ENCODE data around the gene OR8A1. TPM values are rescaled to one million over a fixed set of nuclear protein-coding genes. Genes with fewer than 3 reads are reported as not detected.
A peak's percentile ranks its signal among the peaks of the same experiment; 100 is the strongest.

Gene OR8A1
- total and polyA plus RNA-seq, 4 donors: not detected

DNA sequence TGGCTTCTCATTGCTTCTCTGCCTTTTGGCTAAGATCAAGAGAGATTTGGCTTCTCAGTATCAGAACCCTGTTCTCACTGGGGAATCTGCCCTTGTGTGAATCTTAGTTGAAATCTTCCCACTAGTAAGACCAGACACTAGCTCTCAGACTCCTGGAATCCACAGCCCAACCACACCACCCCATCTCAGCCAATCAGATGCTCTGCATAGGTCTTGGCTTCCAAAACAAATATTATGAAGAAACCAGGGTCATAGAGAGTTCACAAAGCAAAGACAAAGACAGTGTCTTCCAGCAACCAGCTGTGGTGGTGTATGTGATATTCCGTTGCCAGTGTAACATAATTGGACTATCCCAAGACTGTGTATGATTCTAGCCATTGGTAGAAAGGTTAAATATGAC is 31.8 kb upstream of the OR8A1 start:
- H3K27me3 ChIP-seq (ENCODE audit: control insufficient read depth in 4 of 4, insufficient read depth in 4 of 4, low read length in 3 of 4): peaks cover 0 to 2% (median 0%) of the 10 kb centered on the region in 4 donors
- no peaks in the 10 kb centered on the region for H3K36me3 ChIP-seq (ENCODE audit: control insufficient read depth in 4 of 4, insufficient read depth in 3 of 4, low read depth in 1 of 4, low read length in 3 of 4)
- TF ChIP-seq JUND (IDR thresholded peaks at IDR 0.05): no peak
- TF ChIP-seq, protein P1, sequence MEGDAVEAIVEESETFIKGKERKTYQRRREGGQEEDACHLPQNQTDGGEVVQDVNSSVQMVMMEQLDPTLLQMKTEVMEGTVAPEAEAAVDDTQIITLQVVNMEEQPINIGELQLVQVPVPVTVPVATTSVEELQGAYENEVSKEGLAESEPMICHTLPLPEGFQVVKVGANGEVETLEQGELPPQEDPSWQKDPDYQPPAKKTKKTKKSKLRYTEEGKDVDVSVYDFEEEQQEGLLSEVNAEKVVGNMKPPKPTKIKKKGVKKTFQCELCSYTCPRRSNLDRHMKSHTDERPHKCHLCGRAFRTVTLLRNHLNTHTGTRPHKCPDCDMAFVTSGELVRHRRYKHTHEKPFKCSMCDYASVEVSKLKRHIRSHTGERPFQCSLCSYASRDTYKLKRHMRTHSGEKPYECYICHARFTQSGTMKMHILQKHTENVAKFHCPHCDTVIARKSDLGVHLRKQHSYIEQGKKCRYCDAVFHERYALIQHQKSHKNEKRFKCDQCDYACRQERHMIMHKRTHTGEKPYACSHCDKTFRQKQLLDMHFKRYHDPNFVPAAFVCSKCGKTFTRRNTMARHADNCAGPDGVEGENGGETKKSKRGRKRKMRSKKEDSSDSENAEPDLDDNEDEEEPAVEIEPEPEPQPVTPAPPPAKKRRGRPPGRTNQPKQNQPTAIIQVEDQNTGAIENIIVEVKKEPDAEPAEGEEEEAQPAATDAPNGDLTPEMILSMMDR (IDR thresholded peaks at IDR 0.05; ENCODE audit: low read depth, low read length, missing input control): no peak
- TF ChIP-seq HNF4A (conservative IDR thresholded peaks at IDR 0.05): no peak
- peak in 1 of 2 donors; percentile 9 for TF ChIP-seq RXRA (IDR thresholded peaks at IDR 0.05)
- no peak for TF ChIP-seq TAF1 (conservative IDR thresholded peaks at IDR 0.05)
- H3K4me3 ChIP-seq (ENCODE audit: low read depth in 1 of 3, low read length in 3 of 3): no peak overlapping the region
- peaks cover 0 to 4% (median 0%) of the 10 kb centered on the region in 4 donors for H3K4me1 ChIP-seq (ENCODE audit: control insufficient read depth in 4 of 4, insufficient read depth in 4 of 4, low read length in 3 of 4)
- no peak overlapping the region for H3K9ac ChIP-seq (ENCODE audit: low read depth in 1 of 2, low read length in 2 of 2)
- 28% methylated on average over 1 of the region's 1 CpG for WGBS
- no peak overlapping the region for H3K27ac ChIP-seq (ENCODE audit: low read depth in 1 of 2, low read length in 2 of 2)
- no peaks in the 10 kb centered on the region for H3K9me3 ChIP-seq (ENCODE audit: control insufficient read depth in 4 of 4, low read length in 3 of 4)
- no peak for DNase-seq (ENCODE audit: low spot score)

DNA sequence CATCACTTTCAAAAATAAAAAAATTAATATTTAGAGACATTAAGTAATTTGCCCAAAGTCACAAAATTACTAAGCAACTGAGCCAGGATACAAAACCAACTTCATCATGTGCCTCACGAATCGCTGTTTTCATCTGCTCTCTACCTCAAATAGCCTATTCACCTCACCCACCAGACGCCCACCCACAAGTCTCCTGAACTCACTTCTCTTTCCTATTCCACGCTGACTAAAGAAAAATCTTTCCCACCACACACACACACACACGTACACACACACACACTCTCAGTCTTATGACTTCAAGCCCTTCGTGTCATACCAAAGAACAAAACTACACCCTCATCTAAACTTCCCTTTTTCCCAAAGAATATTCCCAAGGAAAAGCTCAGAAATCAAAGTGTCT is 28.6 kb upstream of the OR8A1 start:
- DNase-seq (ENCODE audit: low spot score): no peak
- H3K9ac ChIP-seq (ENCODE audit: low read depth in 1 of 2, low read length in 2 of 2): no peak overlapping the region
- H3K27ac ChIP-seq (ENCODE audit: low read depth in 1 of 2, low read length in 2 of 2): no peak overlapping the region
- H3K36me3 ChIP-seq (ENCODE audit: control insufficient read depth in 4 of 4, insufficient read depth in 3 of 4, low read depth in 1 of 4, low read length in 3 of 4): no peaks in the 10 kb centered on the region
- H3K4me3 ChIP-seq (ENCODE audit: low read depth in 1 of 3, low read length in 3 of 3): no peak overlapping the region
- no peak for TF ChIP-seq RAD21 (IDR thresholded peaks at IDR 0.05)
- TF ChIP-seq RXRA (IDR thresholded peaks at IDR 0.05): no peak
- no peak for TF ChIP-seq TAF1 (conservative IDR thresholded peaks at IDR 0.05)
- no peak for TF ChIP-seq FOXA2 (IDR thresholded peaks at IDR 0.05)
- TF ChIP-seq GABPA (IDR thresholded peaks at IDR 0.05 in 1 of 2, conservative IDR thresholded peaks at IDR 0.05 in 1 of 2): no peak
- TF ChIP-seq, protein P2, sequence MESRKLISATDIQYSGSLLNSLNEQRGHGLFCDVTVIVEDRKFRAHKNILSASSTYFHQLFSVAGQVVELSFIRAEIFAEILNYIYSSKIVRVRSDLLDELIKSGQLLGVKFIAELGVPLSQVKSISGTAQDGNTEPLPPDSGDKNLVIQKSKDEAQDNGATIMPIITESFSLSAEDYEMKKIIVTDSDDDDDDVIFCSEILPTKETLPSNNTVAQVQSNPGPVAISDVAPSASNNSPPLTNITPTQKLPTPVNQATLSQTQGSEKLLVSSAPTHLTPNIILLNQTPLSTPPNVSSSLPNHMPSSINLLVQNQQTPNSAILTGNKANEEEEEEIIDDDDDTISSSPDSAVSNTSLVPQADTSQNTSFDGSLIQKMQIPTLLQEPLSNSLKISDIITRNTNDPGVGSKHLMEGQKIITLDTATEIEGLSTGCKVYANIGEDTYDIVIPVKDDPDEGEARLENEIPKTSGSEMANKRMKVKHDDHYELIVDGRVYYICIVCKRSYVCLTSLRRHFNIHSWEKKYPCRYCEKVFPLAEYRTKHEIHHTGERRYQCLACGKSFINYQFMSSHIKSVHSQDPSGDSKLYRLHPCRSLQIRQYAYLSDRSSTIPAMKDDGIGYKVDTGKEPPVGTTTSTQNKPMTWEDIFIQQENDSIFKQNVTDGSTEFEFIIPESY (IDR thresholded peaks at IDR 0.05): no peak
- TF ChIP-seq, protein P1 (IDR thresholded peaks at IDR 0.05; ENCODE audit: low read depth, low read length, missing input control): no peak
- no peak for TF ChIP-seq JUND (IDR thresholded peaks at IDR 0.05)
- WGBS: 75% methylated on average over 6 of the region's 6 CpGs
- H3K4me1 ChIP-seq (ENCODE audit: control insufficient read depth in 4 of 4, insufficient read depth in 4 of 4, low read length in 3 of 4): peaks cover 0 to 4% (median 0%) of the 10 kb centered on the region in 4 donors
- H3K9me3 ChIP-seq (ENCODE audit: control insufficient read depth in 4 of 4, low read length in 3 of 4): no peaks in the 10 kb centered on the region
- peaks cover 0 to 2% (median 0%) of the 10 kb centered on the region in 4 donors for H3K27me3 ChIP-seq (ENCODE audit: control insufficient read depth in 4 of 4, insufficient read depth in 4 of 4, low read length in 3 of 4)

DNA sequence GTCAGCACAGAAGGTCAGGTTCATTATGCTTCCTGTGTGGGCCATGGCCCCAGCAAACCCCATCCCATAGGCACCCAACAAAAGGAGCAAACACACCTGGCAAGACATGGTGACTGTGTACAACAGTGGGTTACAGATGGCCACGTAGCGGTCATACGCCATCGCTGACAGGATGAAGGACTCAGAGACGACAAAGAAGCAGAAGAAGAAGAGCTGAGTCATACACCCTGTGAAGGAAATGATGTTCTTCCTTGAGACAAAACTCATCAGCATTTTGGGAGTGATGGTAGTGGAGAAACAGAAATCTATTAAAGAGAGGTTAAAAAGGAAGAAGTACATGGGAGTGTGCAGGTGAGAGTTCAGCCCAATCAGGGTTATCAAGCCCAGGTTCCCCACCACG is 26.7 kb upstream of the OR8A1 start:
- Histone ChIP-seq H3K4me1 (ENCODE audit: control insufficient read depth in 4 of 4, insufficient read depth in 4 of 4, low read length in 3 of 4) (peaks cover 0 to under 1% (median 0%) of the 10 kb centered on the region in 4 donors), H3K4me3 (ENCODE audit: low read depth in 1 of 3, low read length in 3 of 3) (no peak overlapping the region), H3K27me3 (ENCODE audit: control insufficient read depth in 4 of 4, insufficient read depth in 4 of 4, low read length in 3 of 4) (peaks cover 0 to 2% (median 0%) of the 10 kb centered on the region in 4 donors), H3K9ac (ENCODE audit: low read depth in 1 of 2, low read length in 2 of 2) (no peak overlapping the region), H3K9me3 (ENCODE audit: control insufficient read depth in 4 of 4, low read length in 3 of 4) (no peaks in the 10 kb centered on the region), H3K27ac (ENCODE audit: low read depth in 1 of 2, low read length in 2 of 2) (no peak overlapping the region), H3K36me3 (ENCODE audit: control insufficient read depth in 4 of 4, insufficient read depth in 3 of 4, low read depth in 1 of 4, low read length in 3 of 4) (no peaks in the 10 kb centered on the region)
- no peak for DNase-seq (ENCODE audit: low spot score)
- TF ChIP-seq RXRA (IDR thresholded peaks at IDR 0.05): no peak
- TF ChIP-seq, protein P3, sequence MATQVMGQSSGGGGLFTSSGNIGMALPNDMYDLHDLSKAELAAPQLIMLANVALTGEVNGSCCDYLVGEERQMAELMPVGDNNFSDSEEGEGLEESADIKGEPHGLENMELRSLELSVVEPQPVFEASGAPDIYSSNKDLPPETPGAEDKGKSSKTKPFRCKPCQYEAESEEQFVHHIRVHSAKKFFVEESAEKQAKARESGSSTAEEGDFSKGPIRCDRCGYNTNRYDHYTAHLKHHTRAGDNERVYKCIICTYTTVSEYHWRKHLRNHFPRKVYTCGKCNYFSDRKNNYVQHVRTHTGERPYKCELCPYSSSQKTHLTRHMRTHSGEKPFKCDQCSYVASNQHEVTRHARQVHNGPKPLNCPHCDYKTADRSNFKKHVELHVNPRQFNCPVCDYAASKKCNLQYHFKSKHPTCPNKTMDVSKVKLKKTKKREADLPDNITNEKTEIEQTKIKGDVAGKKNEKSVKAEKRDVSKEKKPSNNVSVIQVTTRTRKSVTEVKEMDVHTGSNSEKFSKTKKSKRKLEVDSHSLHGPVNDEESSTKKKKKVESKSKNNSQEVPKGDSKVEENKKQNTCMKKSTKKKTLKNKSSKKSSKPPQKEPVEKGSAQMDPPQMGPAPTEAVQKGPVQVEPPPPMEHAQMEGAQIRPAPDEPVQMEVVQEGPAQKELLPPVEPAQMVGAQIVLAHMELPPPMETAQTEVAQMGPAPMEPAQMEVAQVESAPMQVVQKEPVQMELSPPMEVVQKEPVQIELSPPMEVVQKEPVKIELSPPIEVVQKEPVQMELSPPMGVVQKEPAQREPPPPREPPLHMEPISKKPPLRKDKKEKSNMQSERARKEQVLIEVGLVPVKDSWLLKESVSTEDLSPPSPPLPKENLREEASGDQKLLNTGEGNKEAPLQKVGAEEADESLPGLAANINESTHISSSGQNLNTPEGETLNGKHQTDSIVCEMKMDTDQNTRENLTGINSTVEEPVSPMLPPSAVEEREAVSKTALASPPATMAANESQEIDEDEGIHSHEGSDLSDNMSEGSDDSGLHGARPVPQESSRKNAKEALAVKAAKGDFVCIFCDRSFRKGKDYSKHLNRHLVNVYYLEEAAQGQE (IDR thresholded peaks at IDR 0.05): no peak
- 79% methylated on average over 6 of the region's 6 CpGs for WGBS
